OCI-LY1 (cell line): Measurements from ENCODE around the gene MAGEB3.

Experiments
- H2AFZ ChIP-seq: fragments of 200-600 bp; sonication (generic), shearing (Covaris generic); 2 replicates; pipeline ENCODE4 v1.6.0; 2014; ENCODE audit warnings: antibody characterized with exemption, mild to moderate bottlenecking, low read length
- H3F3A ChIP-seq: fragments of 200-600 bp; sonication (generic), shearing (Covaris generic); 2 replicates; pipeline ENCODE4 v1.6.0; 2014; ENCODE audit warnings: mild to moderate bottlenecking, antibody characterized with exemption, low read length, moderate library complexity; ENCODE audit not compliant: insufficient read depth
- H3K27ac ChIP-seq: fragments of 200-600 bp; sonication (generic); 2 replicates; pipeline ENCODE4 v1.5.1; 2014; ENCODE audit warnings: low read length, mixed run types, mild to moderate bottlenecking, low read depth; ENCODE audit not compliant: poor library complexity, severe bottlenecking
- H3K27me3 ChIP-seq: fragments of 200-600 bp; sonication (generic); 2 replicates; pipeline ENCODE4 v1.6.0; 2014; ENCODE audit warnings: antibody characterized with exemption, mild to moderate bottlenecking, low read length, moderate library complexity; ENCODE audit not compliant: insufficient read depth
- H3K36me3 ChIP-seq: fragments of 200-600 bp; sonication (generic); 2 replicates; pipeline ENCODE4 v1.6.1; 2014; ENCODE audit warnings: mild to moderate bottlenecking, antibody characterized with exemption, low read length, moderate library complexity, mixed read lengths; ENCODE audit not compliant: insufficient read depth
- H3K4me1 ChIP-seq: fragments of 200-600 bp; sonication (generic); 2 replicates; pipeline ENCODE4 v1.5.1; 2014; ENCODE audit warnings: mild to moderate bottlenecking, low read length, moderate library complexity; ENCODE audit not compliant: insufficient read depth, severe bottlenecking
- H3K4me2 ChIP-seq: fragments of 200-600 bp; sonication (generic), shearing (Covaris generic); 2 replicates; pipeline ENCODE4 v1.6.1; 2014; ENCODE audit warnings: low read length
- H3K4me3 ChIP-seq: fragments of 200-600 bp; sonication (generic); 2 replicates; pipeline ENCODE4 v1.5.1; 2014; ENCODE audit warnings: low read length, low read depth, mild to moderate bottlenecking, mixed read lengths; ENCODE audit not compliant: poor library complexity, severe bottlenecking
- H3K79me2 ChIP-seq: fragments of 200-600 bp; shearing (Covaris generic); 2 replicates; pipeline ENCODE4 v1.6.1; 2016; ENCODE audit warnings: mixed run types, low read length, mixed read lengths; ENCODE audit not compliant: insufficient read depth
- H3K9ac ChIP-seq: fragments of 200-600 bp; sonication (generic), shearing (Covaris generic); 2 replicates; pipeline ENCODE4 v1.6.1; 2014; ENCODE audit warnings: mild to moderate bottlenecking, low read length, mixed read lengths
- H3K9me2 ChIP-seq: fragments of 200-600 bp; sonication (generic), shearing (Covaris generic); 2 replicates; pipeline ENCODE4 v1.6.1; 2014; ENCODE audit warnings: low read depth, mild to moderate bottlenecking, low read length, mixed read lengths
- H3K9me3 ChIP-seq: fragments of 200-600 bp; shearing (Covaris generic); 2 replicates; pipeline ENCODE4 v1.6.1; 2014; ENCODE audit warnings: low read length, mixed read lengths
- H4K20me1 ChIP-seq: fragments of 200-600 bp; sonication (generic), shearing (Covaris generic); 2 replicates; pipeline ENCODE4 v1.6.0; 2016; ENCODE audit warnings: mild to moderate bottlenecking, low read length; ENCODE audit not compliant: insufficient read depth
- CTCF ChIP-seq: fragments of 200-600 bp; sonication (generic), shearing (Covaris generic); IDR thresholded peaks from 2 replicates; pipeline ENCODE4 v1.5.1; 2017; ENCODE audit warnings: mild to moderate bottlenecking, antibody characterized with exemption, low read length, moderate library complexity, mixed read lengths
- EZH2 ChIP-seq: fragments of 200-600 bp; sonication (generic), shearing (Covaris generic); IDR thresholded peaks from 2 replicates; pipeline ENCODE4 v1.8.0; 2017; ENCODE audit warnings: borderline replicate concordance, mixed run types, mild to moderate bottlenecking, antibody characterized with exemption, low read length, moderate library complexity, mixed read lengths

MAGEB3 gene

GRCh38 chrX:30278365-30278764, 47.9 kb downstream of the MAGEB3 start:
- Histone ChIP-seq H4K20me1 (no peaks in the 10 kb centered on the region), H3K9me3 (no peaks in the 10 kb centered on the region), H3K4me2 (no peak overlapping the region)

DNA sequence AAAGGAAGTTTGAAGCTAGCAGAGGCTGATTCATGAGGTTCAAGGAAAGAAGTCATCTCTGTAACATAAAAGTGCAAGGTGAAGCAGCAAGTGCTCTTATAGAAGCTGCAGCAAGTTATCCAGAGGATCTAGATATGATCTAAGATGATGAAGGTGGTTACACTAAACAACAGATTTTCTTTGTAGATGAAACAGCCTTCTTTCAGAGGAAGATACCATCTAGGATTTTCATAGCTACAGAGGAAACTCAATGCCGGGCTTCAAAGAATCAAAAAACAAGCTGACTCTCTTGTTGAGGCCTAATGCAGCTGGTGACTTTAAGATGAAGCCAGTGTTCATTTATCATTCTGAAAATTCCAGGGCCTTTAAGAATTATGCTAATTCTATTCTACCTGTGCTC, 50.0 kb downstream of the MAGEB3 start:
- Histone ChIP-seq H3K79me2 (no peaks in the 10 kb centered on the region), H3F3A (no peaks in the 10 kb centered on the region), H3K9me2 (no peaks in the 10 kb centered on the region), H3K9ac (no peak overlapping the region), H3K4me3 (no peak overlapping the region), H3K4me1 (no peaks in the 10 kb centered on the region), H3K27me3 (no peaks in the 10 kb centered on the region), H4K20me1 (no peaks in the 10 kb centered on the region), H3K9me3 (no peaks in the 10 kb centered on the region), H2AFZ (no peak overlapping the region), H3K36me3 (no peaks in the 10 kb centered on the region), H3K27ac (no peak overlapping the region), H3K4me2 (no peak overlapping the region)
- TF ChIP-seq EZH2 (no peak), CTCF (no peak)

More at GRCh38 chrX:30278365-30278764, 47.9 kb downstream of the MAGEB3 start:
- no peaks in the 10 kb centered on the region for H3K4me1 ChIP-seq
- no peaks in the 10 kb centered on the region for H3K36me3 ChIP-seq
- H3K27ac ChIP-seq = no peak overlapping the region
- no peaks in the 10 kb centered on the region for H3K79me2 ChIP-seq
- H3K4me3 ChIP-seq = no peak overlapping the region
- H3K27me3 ChIP-seq = no peaks in the 10 kb centered on the region
- H3K9me2 ChIP-seq = no peaks in the 10 kb centered on the region
- TF ChIP-seq CTCF = no peak
- H2AFZ ChIP-seq = no peak overlapping the region
- H3K9ac ChIP-seq = no peak overlapping the region
- H3F3A ChIP-seq = no peaks in the 10 kb centered on the region

- Histone ChIP-seq H3K9me2 (no peaks in the 10 kb centered on the region), H3K36me3 (no peaks in the 10 kb centered on the region), H3K27me3 (no peaks in the 10 kb centered on the region), H3K79me2 (no peaks in the 10 kb centered on the region), H3K4me2 (no peak overlapping the region), H3K4me1 (no peaks in the 10 kb centered on the region), H4K20me1 (no peaks in the 10 kb centered on the region), H3K27ac (no peak overlapping the region), H3F3A (no peaks in the 10 kb centered on the region), H3K4me3 (no peak overlapping the region), H3K9ac (no peak overlapping the region), H2AFZ (no peak overlapping the region), H3K9me3 (no peaks in the 10 kb centered on the region)
- no peak for TF ChIP-seq CTCF
- TF ChIP-seq EZH2 = no peak
These were observed 52.1 kb downstream of the MAGEB3 start for GRCh38 chrX:30282527-30282926.
